WTC11 (cell line): Measurements from ENCODE around the gene TPM2. TPM values are rescaled to one million over a fixed set of nuclear protein-coding genes. Genes with fewer than 3 reads are reported as not detected.

Source experiments
- ATAC-seq: fragments of 200-7000 bp; cut with Tn5 transposase; 2 replicates; pipeline ENCODE4 v1.10.0; 2021; ENCODE audit warnings: mild to moderate bottlenecking, moderate library complexity
- CTCF ChIA-PET: fragments of 300-600 bp; sonication (Branson Sonifier 250); formaldehyde crosslinking; loops from one replicate; lab custom pipeline; 2021; ENCODE audit warnings: antibody characterized with exemption; lab: Charles Lee
- POLR2A ChIA-PET: fragments of 350-600 bp; sonication (Branson Sonifier 250); formaldehyde crosslinking; loops from one replicate; lab custom pipeline; 2021; ENCODE audit warnings: antibody characterized with exemption; lab: Charles Lee
- DNase-seq: peaks from one replicate; pipeline ENCODE4 v3.0.0; 2021; ENCODE audit warnings: low spot score
- H3K27ac Mint-ChIP-seq: 2 replicates; pipeline ENCODE4 v1.8.0; 2021; ENCODE audit warnings: mixed read lengths
- H3K27me3 Mint-ChIP-seq: 2 replicates; pipeline ENCODE4 v1.8.0; 2021; ENCODE audit warnings: low read depth, mild to moderate bottlenecking, moderate library complexity, mixed read lengths
- H3K36me3 Mint-ChIP-seq: 2 replicates; pipeline ENCODE4 v1.8.0; 2021; ENCODE audit warnings: mixed read lengths
- H3K4me1 Mint-ChIP-seq: 2 replicates; pipeline ENCODE4 v1.8.0; 2022; ENCODE audit warnings: mixed read lengths
- H3K4me3 Mint-ChIP-seq: 2 replicates; pipeline ENCODE4 v1.8.0; 2021; ENCODE audit warnings: mild to moderate bottlenecking, moderate library complexity, mixed read lengths
- H3K9me3 Mint-ChIP-seq: 2 replicates; pipeline ENCODE4 v1.8.0; 2021; ENCODE audit warnings: mixed read lengths
- CREM ChIP-seq: sonication (generic); formaldehyde crosslinking; IDR thresholded peaks from 2 replicates; pipeline ENCODE4 v1.8.1; 2022; ENCODE audit warnings: mild to moderate bottlenecking, missing genetic modification reagents, moderate library complexity
- ELF4 ChIP-seq: sonication (generic); formaldehyde crosslinking; IDR thresholded peaks from 2 replicates; pipeline ENCODE4 v1.8.1; 2022; ENCODE audit warnings: low read depth, mild to moderate bottlenecking, moderate library complexity, missing genetic modification reagents
- JUN ChIP-seq: sonication (generic); formaldehyde crosslinking; IDR thresholded peaks from 2 replicates; pipeline ENCODE4 v1.8.0; 2023; ENCODE audit warnings: mild to moderate bottlenecking, missing genetic modification reagents
- MAX ChIP-seq: sonication (generic); formaldehyde crosslinking; IDR thresholded peaks from 2 replicates; pipeline ENCODE4 v1.8.0; 2022; ENCODE audit warnings: mild to moderate bottlenecking, missing genetic modification reagents
- SMAD3 ChIP-seq: sonication (generic); formaldehyde crosslinking; IDR thresholded peaks from 2 replicates; pipeline ENCODE4 v1.8.0; 2022; ENCODE audit warnings: missing genetic modification reagents, mild to moderate bottlenecking, borderline replicate concordance
- SOX15 ChIP-seq: fragments of 250-450 bp; sonication (Bioruptor Pico); IDR thresholded peaks from 2 replicates; pipeline ENCODE4 v1.9.0; 2021; ENCODE audit warnings: mild to moderate bottlenecking
- STAT6 ChIP-seq: sonication (generic); formaldehyde crosslinking; conservative IDR thresholded peaks from 2 replicates; pipeline ENCODE4 v1.8.1; 2023; ENCODE audit warnings: mild to moderate bottlenecking, low read depth, missing genetic modification reagents, moderate library complexity
- USF2 ChIP-seq: sonication (generic); formaldehyde crosslinking; IDR thresholded peaks from 2 replicates; pipeline ENCODE4 v1.8.1; 2023; ENCODE audit warnings: mild to moderate bottlenecking, missing genetic modification reagents, moderate library complexity
- ZNF232 ChIP-seq: sonication (generic); formaldehyde crosslinking; IDR thresholded peaks from 2 replicates; pipeline ENCODE4 v1.8.0; 2022; ENCODE audit warnings: mild to moderate bottlenecking, missing genetic modification reagents
- ZNF263 ChIP-seq: sonication (generic); formaldehyde crosslinking; IDR thresholded peaks from 2 replicates; pipeline ENCODE4 v1.8.1; 2022; ENCODE audit warnings: low read depth, mild to moderate bottlenecking, moderate library complexity, missing genetic modification reagents
- total RNA-seq: library from RNA; stranded (reverse); gene quantifications from 3 replicates; pipeline ENCODE4 v1.2.3, GENCODE V29; 2021
- TF ChIP-seq, protein P1 (sequence below): sonication (generic); formaldehyde crosslinking; IDR thresholded peaks from 2 replicates; pipeline ENCODE4 v1.8.1; 2023; ENCODE audit warnings: mild to moderate bottlenecking, missing genetic modification reagents
- TF ChIP-seq, protein P2 (sequence below): sonication (generic); formaldehyde crosslinking; IDR thresholded peaks from 2 replicates; pipeline ENCODE4 v1.8.0; 2023; ENCODE audit warnings: missing genetic modification reagents, mild to moderate bottlenecking, borderline replicate concordance
- TF ChIP-seq, protein P3 (sequence below): sonication (generic); formaldehyde crosslinking; IDR thresholded peaks from 2 replicates; pipeline ENCODE4 v1.8.1; 2022; ENCODE audit warnings: mild to moderate bottlenecking, moderate library complexity, missing genetic modification reagents
- TF ChIP-seq, protein P4 (sequence below): sonication (generic); formaldehyde crosslinking; IDR thresholded peaks from 2 replicates; pipeline ENCODE4 v1.8.0; 2022; ENCODE audit warnings: mild to moderate bottlenecking, missing genetic modification reagents
- TF ChIP-seq, protein P5 (sequence below): fragments of 250-450 bp; sonication (Bioruptor Pico); IDR thresholded peaks from 2 replicates; pipeline ENCODE4 v1.9.0; 2021; ENCODE audit warnings: mild to moderate bottlenecking, borderline replicate concordance
- TF ChIP-seq, protein P6 (sequence below): sonication (generic); formaldehyde crosslinking; IDR thresholded peaks from 2 replicates; pipeline ENCODE4 v1.8.0; 2022; ENCODE audit warnings: mild to moderate bottlenecking, missing genetic modification reagents

The TPM2 gene
- total RNA-seq, 1 experiment from 2014 or later: 146 TPM

DNA sequence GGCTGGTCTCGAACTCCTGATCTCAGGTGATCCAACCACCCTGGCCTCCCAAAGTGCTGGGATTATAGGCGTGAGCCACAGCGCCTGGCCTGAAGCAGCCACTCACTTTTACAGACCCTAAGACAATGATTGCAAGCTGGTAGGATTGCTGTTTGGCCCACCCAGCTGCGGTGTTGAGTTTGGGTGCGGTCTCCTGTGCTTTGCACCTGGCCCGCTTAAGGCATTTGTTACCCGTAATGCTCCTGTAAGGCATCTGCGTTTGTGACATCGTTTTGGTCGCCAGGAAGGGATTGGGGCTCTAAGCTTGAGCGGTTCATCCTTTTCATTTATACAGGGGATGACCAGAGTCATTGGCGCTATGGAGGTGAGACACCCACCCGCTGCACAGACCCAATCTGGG is 14.5 kb downstream of the TPM2 start:
- CTCF ChIA-PET: interaction anchor here (0.5 to 4.5 kb wide), 22 partner anchors 10 to 982 kb away, joined by 3 to 41 read pairs (median 6); partner anchors contain the start of genes ARHGEF39, CCDC107, RMRP and TPM2
- ATAC-seq: peak; percentile 12
- Mint-ChIP-seq H3K9me3 (no peaks in the 10 kb centered on the region), H3K27ac (no peak overlapping the region), H3K27me3 (peaks cover 30% of the 10 kb centered on the region), H3K36me3 (no peaks in the 10 kb centered on the region), H3K4me3 (peak overlapping the region; percentile 69), H3K4me1 (peaks cover 9% of the 10 kb centered on the region)
- POLR2A ChIA-PET: interaction anchor here (0.9 to 2.2 kb wide), 8 partner anchors 10 to 75 kb away, joined by 3 to 21 read pairs (median 5); partner anchors contain the start of genes ARHGEF39, CCDC107, CREB3 and RMRP
- peak; percentile 35 for DNase-seq
- TF ChIP-seq, protein P1, sequence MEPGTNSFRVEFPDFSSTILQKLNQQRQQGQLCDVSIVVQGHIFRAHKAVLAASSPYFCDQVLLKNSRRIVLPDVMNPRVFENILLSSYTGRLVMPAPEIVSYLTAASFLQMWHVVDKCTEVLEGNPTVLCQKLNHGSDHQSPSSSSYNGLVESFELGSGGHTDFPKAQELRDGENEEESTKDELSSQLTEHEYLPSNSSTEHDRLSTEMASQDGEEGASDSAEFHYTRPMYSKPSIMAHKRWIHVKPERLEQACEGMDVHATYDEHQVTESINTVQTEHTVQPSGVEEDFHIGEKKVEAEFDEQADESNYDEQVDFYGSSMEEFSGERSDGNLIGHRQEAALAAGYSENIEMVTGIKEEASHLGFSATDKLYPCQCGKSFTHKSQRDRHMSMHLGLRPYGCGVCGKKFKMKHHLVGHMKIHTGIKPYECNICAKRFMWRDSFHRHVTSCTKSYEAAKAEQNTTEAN (CRISPR knock-in tag): no peak
- TF ChIP-seq ELF4 (CRISPR knock-in tag) (no peak), JUN (CRISPR knock-in tag) (no peak), CREM (CRISPR knock-in tag) (no peak)
- TF ChIP-seq, protein P2, sequence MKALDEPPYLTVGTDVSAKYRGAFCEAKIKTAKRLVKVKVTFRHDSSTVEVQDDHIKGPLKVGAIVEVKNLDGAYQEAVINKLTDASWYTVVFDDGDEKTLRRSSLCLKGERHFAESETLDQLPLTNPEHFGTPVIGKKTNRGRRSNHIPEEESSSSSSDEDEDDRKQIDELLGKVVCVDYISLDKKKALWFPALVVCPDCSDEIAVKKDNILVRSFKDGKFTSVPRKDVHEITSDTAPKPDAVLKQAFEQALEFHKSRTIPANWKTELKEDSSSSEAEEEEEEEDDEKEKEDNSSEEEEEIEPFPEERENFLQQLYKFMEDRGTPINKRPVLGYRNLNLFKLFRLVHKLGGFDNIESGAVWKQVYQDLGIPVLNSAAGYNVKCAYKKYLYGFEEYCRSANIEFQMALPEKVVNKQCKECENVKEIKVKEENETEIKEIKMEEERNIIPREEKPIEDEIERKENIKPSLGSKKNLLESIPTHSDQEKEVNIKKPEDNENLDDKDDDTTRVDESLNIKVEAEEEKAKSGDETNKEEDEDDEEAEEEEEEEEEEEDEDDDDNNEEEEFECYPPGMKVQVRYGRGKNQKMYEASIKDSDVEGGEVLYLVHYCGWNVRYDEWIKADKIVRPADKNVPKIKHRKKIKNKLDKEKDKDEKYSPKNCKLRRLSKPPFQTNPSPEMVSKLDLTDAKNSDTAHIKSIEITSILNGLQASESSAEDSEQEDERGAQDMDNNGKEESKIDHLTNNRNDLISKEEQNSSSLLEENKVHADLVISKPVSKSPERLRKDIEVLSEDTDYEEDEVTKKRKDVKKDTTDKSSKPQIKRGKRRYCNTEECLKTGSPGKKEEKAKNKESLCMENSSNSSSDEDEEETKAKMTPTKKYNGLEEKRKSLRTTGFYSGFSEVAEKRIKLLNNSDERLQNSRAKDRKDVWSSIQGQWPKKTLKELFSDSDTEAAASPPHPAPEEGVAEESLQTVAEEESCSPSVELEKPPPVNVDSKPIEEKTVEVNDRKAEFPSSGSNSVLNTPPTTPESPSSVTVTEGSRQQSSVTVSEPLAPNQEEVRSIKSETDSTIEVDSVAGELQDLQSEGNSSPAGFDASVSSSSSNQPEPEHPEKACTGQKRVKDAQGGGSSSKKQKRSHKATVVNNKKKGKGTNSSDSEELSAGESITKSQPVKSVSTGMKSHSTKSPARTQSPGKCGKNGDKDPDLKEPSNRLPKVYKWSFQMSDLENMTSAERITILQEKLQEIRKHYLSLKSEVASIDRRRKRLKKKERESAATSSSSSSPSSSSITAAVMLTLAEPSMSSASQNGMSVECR (CRISPR knock-in tag): 0 out of 2 replicates have a peak, but pooled peaks have one; percentile 19

- CTCF ChIA-PET: interaction anchor here (4.5 kb wide), 1 partner anchor 9 kb away, joined by 41 read pairs; the partner anchor contains the start of gene ARHGEF39
- POLR2A ChIA-PET: no interaction called here
- H3K4me3 Mint-ChIP-seq: peak overlapping the region; percentile 69
- TF ChIP-seq, protein P3, sequence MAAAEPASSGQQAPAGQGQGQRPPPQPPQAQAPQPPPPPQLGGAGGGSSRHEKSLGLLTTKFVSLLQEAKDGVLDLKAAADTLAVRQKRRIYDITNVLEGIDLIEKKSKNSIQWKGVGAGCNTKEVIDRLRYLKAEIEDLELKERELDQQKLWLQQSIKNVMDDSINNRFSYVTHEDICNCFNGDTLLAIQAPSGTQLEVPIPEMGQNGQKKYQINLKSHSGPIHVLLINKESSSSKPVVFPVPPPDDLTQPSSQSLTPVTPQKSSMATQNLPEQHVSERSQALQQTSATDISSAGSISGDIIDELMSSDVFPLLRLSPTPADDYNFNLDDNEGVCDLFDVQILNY (CRISPR knock-in tag): no peak
- TF ChIP-seq USF2 (no peak), MAX (CRISPR knock-in tag) (no peak), SOX15 (CRISPR knock-in tag) (no peak), ZNF263 (no peak), ZNF232 (CRISPR knock-in tag) (no peak), SMAD3 (no peak), STAT6 (CRISPR knock-in tag) (no peak)
- TF ChIP-seq, protein P4, sequence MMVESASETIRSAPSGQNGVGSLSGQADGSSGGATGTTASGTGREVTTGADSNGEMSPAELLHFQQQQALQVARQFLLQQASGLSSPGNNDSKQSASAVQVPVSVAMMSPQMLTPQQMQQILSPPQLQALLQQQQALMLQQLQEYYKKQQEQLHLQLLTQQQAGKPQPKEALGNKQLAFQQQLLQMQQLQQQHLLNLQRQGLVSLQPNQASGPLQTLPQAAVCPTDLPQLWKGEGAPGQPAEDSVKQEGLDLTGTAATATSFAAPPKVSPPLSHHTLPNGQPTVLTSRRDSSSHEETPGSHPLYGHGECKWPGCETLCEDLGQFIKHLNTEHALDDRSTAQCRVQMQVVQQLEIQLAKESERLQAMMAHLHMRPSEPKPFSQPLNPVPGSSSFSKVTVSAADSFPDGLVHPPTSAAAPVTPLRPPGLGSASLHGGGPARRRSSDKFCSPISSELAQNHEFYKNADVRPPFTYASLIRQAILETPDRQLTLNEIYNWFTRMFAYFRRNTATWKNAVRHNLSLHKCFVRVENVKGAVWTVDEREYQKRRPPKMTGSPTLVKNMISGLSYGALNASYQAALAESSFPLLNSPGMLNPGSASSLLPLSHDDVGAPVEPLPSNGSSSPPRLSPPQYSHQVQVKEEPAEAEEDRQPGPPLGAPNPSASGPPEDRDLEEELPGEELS (CRISPR knock-in tag): no peak
- TF ChIP-seq, protein P5, sequence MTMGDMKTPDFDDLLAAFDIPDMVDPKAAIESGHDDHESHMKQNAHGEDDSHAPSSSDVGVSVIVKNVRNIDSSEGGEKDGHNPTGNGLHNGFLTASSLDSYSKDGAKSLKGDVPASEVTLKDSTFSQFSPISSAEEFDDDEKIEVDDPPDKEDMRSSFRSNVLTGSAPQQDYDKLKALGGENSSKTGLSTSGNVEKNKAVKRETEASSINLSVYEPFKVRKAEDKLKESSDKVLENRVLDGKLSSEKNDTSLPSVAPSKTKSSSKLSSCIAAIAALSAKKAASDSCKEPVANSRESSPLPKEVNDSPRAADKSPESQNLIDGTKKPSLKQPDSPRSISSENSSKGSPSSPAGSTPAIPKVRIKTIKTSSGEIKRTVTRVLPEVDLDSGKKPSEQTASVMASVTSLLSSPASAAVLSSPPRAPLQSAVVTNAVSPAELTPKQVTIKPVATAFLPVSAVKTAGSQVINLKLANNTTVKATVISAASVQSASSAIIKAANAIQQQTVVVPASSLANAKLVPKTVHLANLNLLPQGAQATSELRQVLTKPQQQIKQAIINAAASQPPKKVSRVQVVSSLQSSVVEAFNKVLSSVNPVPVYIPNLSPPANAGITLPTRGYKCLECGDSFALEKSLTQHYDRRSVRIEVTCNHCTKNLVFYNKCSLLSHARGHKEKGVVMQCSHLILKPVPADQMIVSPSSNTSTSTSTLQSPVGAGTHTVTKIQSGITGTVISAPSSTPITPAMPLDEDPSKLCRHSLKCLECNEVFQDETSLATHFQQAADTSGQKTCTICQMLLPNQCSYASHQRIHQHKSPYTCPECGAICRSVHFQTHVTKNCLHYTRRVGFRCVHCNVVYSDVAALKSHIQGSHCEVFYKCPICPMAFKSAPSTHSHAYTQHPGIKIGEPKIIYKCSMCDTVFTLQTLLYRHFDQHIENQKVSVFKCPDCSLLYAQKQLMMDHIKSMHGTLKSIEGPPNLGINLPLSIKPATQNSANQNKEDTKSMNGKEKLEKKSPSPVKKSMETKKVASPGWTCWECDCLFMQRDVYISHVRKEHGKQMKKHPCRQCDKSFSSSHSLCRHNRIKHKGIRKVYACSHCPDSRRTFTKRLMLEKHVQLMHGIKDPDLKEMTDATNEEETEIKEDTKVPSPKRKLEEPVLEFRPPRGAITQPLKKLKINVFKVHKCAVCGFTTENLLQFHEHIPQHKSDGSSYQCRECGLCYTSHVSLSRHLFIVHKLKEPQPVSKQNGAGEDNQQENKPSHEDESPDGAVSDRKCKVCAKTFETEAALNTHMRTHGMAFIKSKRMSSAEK: no peak
- TF ChIP-seq, protein P6, sequence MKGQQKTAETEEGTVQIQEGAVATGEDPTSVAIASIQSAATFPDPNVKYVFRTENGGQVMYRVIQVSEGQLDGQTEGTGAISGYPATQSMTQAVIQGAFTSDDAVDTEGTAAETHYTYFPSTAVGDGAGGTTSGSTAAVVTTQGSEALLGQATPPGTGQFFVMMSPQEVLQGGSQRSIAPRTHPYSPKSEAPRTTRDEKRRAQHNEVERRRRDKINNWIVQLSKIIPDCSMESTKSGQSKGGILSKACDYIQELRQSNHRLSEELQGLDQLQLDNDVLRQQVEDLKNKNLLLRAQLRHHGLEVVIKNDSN (CRISPR knock-in tag): no peak
Measured at GRCh38 chr9:35674025-35674361, 15.7 kb downstream of the TPM2 start.

More at GRCh38 chr9:35674025-35674361, 15.7 kb downstream of the TPM2 start:
- ATAC-seq (no peak), DNase-seq (no peak)
- Mint-ChIP-seq H3K27ac (no peak overlapping the region), H3K36me3 (no peaks in the 10 kb centered on the region), H3K27me3 (peaks cover 30% of the 10 kb centered on the region), H3K9me3 (no peaks in the 10 kb centered on the region), H3K4me1 (peaks cover 9% of the 10 kb centered on the region)
